HS-27A (cell line): ENCODE data around the gene DOC2A.

Source experiments
- DNase-seq: peaks from one replicate; pipeline ENCODE4 v3.0.0-alpha.2; 2012; ENCODE audit warnings: low read depth, missing footprints

Gene DOC2A

DNA sequence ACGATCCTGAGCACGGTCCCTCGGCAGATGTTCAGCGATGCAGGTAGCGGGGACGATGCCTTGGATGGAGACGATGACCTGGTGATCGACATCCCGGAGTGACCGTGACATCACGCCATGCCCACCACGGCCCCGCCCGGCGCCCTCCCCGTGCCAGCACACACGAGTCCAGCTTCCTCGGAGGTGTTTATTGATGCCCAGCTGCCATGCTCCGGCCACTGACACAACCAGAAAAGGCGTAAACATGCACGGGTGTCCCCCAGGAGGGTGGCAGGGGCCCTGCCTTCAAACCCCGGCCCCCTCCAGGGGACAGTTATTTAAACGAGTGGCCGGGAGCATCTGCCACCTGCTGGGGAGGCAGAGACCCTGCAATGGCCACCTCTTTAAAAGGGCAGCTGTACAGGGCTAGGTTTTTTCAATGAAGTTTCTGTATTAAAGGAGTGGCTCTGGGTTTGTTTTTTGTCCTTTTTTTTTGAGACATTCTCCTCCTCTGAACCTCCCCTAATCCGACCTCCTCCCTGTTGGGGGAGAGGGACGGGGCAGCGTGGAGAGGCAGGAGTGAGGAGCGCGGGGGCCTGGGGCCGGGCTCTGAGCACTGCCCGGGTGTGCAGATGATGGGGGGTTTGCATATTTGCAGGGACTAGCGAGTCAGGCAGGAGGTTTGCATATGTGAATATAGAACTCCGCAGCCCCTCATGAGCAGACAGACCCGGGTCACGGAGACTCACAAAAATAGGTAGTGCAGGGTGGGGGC, 5.3 kb downstream of the DOC2A start:
- no peak for DNase-seq

DNA sequence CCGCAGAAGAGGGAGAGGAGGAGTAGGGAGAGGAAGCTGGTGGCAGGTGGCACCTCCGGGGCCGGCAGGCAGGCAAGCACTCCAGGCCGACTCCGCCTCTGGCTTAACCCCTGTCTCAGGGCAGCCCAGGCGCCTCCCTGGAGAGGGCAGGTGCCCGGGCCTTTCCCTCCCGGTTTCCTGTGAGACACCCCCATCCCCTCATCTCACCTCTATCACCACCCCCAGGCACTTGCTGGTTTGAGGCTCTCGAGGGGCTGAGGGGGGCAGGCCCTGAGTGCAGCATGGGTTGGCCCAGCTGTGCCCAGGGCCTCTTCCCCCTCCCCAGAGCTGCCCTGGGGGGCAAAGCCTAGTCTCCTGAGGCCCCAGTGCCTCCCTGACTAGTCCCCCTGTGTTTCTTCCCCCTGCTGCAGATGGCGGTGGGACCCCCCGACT, 6.0 kb downstream of the DOC2A start:
- no peak for DNase-seq

DNA sequence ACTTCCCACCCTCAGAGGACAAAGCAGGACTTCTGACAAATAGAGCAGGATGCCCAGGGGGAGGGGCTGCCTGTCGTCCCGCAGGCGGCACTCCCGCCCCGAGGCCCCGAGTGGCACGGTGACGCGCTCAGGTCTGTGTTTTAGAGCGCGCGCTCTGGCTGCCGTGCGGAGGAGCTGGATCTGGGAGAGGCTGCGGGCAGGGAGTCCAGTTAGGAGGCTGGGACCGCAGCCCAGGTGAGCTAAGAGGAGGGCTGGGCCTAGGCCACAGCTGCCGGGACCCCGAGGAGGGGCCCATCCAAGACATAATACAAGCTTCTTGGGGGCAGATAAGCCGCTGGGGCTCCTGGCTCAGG, 6.4 kb downstream of the DOC2A start:
- DNase-seq = no peak

DNA sequence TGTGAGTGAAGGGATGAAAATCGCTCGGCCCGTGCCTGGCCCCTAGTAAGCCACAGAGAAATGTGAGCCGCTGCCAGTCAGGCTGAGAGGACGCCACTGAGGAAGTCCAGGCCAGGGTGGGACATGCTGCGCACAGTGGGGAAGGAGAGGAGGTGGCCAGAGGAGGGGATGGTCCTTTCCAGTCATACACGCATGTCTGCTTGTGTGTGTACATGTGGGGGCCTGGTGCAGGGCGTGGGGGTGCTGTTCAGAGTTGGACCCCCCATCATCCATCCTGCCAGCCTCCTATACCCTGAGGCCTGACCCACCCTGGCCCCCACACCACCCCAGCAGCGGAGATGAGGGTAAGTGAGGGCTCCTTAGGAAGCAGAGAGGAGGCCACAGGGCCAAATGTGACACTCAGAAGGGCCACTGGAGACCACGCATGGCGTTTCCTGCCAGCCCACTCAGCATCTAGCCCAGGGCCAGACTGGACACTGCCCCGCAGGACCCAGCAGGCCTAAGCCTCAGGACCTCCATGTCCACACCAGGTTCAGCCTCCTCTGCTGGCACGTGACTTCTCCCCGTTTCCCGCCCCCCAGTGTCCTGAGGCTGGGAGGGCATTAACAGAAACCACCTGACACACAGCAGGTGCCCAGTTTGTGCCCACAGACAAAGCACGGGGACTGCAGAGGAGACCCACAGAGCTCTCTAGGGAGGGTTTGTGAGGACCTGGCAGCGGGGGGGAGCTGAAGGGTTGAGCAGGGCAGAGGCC, 7.0 kb downstream of the DOC2A start:
- DNase-seq = no peak

DNA sequence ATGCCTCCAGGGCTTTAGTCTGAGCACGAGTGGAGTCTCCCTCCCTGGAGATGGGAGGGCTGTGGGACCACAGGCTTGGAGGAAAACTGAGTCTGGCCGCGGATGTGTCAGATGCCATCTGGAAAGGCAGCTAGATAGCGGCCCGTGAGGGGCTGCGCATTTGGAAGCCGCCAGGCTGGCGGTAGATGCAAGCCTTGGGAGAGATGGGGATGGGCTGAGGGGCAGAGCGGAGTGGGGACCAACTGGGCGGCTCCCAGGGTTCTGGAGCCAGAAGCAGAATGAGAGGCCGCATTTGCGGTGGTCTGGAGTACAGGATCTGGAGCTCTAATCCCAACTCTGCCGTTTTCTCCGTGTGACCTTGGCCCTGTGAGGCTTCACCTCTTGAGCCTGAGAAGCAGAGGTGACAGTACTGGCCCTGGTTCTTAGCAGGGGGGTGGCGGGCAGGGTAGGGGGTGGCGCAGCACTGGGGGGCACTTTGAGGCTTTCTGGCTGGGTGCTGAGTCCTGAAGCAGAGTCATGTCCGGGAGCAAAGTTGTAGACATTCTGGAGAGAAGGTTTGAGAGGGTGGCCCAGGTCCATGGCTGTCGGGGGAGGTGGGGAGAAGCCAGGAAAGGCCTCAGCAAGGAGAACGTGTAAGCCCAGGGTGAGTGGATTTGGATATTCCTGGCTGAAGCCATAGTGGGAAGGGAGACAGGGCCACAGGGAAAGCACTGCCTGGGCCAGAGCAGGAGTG, 8.0 kb downstream of the DOC2A start:
- DNase-seq = no peak

DNA sequence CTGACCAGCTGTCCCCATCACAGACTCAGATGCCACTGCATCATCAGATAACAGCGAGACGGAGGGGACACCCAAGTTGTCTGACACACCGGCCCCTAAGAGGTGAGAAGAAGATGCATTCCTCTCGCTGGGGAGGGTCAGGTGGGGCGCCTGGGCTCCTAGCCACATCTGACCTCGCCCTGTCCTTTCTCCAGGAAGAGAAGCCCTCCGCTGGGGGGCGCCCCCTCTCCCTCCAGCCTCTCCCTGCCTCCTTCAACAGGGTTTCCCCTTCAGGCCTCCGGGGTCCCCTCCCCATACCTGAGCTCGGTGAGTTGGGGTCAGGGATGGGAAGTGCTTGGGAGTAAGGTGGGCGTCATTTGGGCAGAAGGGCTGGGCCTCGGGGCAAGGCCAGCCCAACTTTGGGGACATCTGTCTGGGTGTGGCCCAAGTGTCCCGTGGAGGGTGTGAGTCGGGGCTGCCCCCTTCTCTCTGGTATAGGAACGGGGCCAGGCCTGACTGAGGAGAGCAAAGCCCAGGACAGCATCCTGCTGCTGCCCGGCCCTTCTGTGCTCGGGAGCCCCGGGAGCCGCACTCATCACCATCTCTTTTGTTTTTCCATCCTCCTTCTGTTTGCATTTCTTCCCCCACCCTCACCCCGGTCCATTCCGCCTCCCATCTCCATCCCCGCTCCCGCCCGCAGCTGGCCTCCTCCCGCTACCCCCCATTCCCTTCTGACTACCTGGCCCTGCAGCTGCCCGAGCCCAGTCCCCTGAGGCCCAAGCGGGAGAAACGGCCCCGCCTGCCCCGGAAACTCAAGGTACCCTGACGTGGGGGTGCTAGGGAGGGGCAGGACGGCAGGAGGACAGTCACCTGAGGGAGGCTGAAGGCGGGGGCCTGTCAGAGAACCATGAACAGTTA, 9.8 kb downstream of the DOC2A start:
- DNase-seq = no peak

DNA sequence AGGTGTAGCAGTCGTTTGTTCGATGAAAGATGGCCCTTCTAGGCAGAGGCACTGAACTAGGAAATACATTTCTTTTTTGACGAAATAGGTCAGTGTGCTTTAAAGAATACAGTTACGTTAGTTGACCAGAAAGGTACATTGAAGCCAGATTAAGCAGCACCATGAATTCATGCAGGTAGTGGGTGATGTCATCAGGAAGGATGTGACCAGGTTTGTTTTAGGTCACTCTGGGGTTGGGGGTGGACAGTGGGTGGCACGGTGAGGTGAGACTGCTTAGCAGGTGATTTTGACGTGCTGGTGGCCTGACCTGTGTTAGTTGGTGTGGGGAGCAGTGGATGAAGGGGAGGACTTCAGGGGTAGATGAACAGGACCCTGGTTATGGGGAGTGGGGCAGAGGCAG, 11.2 kb downstream of the DOC2A start:
- no peak for DNase-seq

DNA sequence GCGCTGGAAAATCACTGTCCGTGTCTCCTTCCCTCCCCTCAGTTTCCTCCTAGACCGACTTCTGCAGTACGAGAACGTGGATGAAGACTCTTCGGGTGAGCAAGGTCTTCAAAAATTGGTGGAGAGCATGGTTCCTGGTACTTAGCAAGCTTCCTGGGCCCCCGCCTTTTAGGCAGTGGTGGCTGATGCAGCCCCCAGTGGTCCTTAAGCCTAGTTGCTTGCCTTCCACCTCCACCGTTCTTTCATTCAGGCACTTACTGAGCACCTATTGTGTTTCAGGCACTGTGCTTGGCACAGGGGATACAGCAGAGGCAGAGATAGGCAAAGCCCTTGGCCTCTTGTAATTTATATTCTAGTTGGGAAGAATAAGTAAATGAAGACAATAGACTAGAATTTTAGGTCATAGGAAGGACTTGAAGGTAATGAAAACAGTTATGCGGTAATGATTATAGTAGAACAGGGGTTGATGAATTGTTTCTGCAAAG, 14.0 kb downstream of the DOC2A start:
- no peak for DNase-seq

DNA sequence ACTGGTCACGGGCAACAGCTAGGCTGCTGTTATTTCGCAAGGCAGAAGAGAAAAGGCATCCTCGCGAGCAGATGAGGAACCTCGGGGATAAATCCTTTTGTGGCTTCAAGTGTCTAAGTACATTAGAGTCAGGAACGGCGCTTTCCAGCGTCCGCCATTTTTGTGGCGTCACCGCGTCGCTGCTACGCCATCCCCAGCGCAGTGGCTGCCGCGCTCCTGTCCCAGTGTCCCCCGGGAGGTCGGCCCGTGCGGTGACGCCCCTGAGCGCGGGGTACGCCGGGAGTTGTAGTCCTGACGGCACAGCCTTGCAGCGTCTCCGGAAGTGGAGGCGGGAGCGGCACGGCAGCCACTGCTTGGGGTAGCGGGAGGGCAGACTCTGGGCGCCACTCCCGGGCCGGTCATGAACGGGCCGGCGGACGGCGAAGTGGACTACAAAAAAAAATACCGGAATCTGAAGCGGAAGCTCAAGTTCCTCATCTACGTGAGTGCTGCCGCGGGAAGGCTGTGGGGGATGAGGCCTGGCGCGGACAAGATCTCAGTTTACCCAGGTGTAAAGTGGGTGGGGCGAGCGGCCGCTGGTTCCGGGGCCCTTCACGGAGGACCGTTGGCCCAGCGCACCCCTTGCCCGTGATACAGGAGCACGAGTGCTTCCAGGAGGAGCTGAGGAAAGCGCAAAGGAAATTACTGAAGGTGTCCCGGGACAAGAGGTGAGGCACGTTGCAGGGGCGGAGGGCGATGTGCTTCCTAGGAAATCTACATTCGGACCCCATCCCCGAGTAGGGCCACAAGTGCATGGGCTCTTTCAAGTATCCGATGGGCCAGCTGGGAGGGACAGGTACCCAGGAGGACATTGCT, 14.7 kb downstream of the DOC2A start, which contains the start of gene INO80E:
Gene INO80E (plus strand): TSS at position 331 of the 855 bp plus-strand sequence. CDS start 70 bp downstream, at position 401.
- DNase-seq = peak; percentile 81

DNA sequence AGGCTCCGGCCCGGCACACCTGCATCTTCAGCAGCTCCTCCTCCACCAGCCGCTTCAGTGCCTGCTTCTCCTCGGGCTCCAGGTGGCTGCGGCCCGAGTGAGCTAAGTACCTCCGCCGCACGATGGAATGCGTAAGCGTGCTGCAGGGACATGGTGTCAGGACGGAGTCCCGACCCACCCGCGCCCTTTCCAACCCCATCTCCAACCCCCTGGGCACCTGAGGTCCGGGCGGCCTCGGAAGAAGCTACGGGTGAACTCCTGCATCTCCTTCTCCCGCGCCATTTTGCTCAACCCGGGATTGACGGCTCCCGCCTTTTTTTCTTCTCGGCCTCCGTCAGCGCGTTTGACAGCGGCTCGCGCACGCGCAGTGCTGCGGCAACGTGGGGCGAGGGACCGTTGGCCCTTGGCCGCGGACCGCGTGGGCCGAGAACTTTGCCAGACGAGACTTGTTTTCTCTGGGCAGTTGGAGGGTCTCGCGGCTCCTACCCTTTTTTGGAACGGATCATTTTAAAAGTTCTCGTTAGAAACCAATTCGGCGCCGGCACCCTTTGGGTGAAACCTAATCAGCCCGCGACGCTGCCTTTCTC, 15.4 kb downstream of the DOC2A start, which contains the start of gene HIRIP3:
Gene HIRIP3 (minus strand): TSS at position 294 of the 587 bp plus-strand sequence. CDS start 12 bp downstream, at position 282.
- peak; percentile 64 for DNase-seq

DNA sequence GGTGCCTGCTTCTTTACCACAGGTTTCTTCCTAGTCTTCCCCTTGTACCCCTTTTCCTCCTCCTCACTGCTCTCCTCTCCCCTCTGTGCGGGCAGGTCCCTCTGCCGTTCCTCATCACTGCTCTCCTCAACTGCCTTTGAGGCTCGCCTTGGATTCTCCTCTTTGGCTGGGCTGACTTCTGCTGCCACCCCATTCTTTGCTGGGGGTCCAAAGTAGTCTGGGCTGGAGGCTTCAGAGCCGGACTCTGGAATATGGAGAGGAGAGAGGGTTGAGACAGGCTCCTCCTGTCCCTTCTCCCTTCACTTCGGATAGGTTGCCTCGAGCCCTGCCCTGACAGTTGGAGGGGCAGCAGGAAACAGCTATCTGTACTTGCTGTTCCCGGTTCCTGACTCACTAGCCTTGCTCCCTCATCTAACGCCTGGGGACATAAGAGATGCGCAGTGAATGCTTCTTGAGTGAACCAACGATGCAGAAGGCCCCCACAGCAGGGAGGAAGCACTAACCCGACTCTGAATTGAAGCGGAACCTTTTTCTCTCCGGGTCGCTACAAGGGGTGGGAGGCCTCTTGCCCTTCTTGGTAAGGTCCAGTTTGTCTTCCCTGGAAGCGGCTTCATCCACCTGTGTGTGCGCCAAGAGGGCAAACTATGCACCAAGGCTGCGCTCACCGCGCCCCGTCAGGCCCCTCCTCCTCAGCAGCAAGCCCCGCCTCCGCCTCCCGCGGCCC, 16.1 kb downstream of the DOC2A start:
- DNase-seq = no peak

DNA sequence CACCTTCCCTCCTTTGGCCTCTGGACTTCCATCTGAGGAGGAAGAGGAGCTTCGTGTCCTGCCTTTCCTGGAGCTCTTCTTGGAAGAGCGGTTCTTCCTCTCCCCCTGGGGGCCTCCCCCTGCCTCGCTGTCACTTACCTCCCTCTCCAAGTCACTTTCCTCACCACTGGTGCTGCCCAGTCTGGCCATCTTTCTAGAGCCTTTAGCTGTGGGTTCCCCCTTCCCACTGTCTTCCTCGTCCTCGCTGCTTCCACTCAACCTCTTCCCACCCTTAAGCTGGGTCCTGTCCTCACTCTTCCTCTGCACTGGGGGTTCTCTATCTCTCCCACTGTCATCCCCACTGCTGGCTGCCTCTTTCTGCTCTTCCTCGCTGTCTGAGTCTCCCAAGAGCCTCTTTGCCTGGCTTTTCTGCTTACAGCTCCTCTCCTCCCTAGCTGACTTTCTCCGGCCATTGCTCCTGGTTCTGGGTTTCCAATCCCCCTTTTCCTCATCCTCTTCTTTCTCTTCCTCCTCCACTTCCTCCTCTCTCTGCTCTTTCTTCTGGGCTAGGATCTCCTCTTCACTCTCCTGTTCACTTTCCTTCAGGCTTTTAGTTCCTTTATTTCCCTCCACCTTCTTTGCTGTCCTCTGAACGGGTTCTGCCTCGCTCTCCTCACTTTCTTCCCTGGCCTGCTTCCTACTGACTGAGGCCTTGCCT, 16.8 kb downstream of the DOC2A start:
- no peak for DNase-seq

DNA sequence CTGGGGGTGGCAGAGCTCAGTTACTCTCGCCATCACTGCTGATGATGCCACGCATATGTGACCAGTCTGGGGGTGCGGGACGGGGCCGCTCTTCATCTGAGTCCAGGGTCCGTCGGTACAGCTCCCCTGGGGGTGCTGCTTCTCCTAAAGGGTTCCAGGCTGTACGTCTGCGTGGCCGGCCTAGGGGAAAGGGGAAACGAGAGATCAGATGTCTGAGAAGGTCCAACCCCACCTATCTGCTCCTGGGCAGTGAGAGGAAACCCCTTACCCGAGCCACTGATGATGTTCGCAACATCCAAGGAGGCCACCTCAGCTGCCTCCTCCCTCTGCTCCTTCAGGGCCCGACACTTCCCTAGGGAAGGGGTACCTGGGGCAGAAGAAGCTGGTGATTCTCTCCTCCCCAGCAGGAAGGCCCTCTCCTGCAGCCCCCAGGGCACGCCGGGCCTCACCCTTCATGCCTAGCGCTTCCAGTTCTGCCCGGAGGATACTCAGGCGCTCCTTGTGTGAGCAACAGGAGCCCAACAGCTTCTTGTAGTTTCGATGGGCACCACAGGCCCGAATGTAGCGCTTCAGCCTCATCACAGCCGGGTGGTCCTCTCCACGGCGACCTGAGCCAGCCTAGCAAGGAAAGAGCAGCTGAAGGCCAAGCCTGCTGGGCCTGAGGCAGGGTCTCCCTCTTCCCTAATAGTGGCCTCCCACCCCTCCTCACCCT, 17.5 kb downstream of the DOC2A start:
- DNase-seq = no peak

DNA sequence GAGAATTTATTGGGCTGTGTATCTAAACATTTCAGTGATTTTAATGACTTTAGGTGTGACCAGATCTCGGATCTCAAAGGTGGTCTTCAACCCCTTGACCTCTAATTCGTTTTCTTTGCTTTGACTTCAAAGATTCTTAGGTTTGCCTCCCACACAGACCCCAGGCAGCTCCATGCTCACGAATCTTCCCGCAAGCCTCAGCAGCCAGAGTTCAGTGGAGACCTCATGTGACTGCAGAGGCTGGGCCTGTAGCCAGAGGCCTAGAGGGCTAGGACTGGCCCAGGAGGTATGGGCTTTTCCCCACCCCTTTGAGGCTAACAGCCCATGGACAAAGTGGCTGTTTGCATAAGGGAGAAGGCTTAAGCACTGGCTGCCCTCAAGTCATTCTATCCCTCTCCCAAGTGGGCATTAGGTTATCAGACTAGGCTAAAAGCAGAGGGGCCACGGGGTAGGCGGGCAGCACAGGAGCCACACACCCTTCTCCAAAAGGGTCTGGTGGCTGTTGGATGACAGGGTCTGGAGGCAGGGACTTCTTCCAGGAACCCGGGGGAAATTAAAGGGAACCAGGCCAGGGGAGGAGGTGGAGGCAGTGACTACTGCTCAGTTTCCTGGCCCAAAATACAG, 18.4 kb downstream of the DOC2A start:
- no peak for DNase-seq

DNA sequence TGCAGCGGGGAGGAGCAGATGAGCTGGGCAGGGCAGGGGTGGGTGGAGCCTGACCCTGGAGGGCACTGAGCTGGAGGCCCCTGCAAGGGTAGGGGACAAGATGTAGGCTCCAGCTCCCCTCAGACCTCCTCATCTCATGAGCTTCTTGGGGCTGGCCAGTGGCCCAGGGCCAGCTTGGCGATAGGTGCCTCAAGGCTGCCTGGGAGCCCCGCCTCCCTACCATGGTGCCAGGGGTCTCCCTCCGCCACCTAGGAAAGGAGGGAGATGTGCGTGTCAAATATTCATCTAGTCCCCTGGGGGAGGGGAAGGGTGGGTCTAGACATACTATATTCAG, 19.3 kb downstream of the DOC2A start:
- no peak for DNase-seq

DNA sequence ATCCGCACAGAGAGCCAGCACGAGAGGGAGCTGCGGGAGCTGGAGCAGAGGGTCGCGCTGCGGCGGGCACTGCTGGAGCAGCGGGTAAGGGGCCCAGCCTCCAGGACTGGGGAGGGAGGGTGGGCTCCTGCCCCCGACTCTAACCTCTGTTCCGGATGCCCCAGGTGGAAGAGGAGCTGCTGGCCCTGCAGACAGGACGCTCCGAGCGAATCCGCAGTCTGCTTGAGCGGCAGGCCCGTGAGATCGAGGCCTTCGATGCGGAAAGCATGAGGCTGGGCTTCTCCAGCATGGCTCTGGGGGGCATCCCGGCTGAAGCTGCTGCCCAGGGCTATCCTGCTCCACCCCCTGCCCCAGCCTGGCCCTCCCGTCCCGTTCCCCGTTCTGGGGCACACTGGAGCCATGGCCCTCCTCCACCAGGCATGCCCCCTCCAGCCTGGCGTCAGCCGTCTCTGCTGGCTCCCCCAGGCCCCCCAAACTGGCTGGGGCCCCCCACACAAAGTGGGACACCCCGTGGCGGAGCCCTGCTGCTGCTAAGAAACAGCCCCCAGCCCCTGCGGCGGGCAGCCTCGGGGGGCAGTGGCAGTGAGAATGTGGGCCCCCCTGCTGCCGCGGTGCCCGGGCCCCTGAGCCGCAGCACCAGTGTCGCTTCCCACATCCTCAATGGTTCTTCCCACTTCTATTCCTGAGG, 19.8 kb downstream of the DOC2A start:
- DNase-seq = no peak

DNA sequence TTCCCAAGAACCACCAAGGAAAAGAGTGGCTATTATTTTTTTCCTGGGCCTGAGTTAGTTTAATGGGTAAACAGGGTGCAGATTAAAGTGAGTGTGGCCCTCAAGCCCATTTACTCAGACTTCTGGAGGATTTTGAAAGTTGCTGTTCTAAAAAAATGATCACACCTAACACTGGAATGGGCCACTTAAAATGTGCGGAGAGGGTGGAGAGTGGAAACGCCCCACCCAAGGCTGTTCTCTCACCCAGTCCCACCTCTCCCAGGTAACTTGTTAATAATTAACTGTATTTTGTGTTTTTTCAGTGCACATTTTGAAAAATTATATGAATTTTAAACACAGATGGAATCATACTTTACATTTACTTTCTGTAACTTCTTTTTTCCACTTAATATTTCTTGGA, 20.8 kb downstream of the DOC2A start:
- no peak for DNase-seq
